DMS 273 treated with DMSO at 0.1 percent for 48 hours (cell line): ENCODE data around the gene NR2C2AP.

Source experiments
- DNase-seq: peaks from one replicate; lab custom pipeline; 2025; lab: John Stamatoyannopoulos, UW

Gene NR2C2AP

GRCh38 chr19:19214892-19215291 is 11.7 kb upstream of the NR2C2AP start:
- DNase-seq: peak; percentile 20

GRCh38 chr19:19214159-19214490 is 10.9 kb upstream of the NR2C2AP start:
- no peak for DNase-seq

DNA sequence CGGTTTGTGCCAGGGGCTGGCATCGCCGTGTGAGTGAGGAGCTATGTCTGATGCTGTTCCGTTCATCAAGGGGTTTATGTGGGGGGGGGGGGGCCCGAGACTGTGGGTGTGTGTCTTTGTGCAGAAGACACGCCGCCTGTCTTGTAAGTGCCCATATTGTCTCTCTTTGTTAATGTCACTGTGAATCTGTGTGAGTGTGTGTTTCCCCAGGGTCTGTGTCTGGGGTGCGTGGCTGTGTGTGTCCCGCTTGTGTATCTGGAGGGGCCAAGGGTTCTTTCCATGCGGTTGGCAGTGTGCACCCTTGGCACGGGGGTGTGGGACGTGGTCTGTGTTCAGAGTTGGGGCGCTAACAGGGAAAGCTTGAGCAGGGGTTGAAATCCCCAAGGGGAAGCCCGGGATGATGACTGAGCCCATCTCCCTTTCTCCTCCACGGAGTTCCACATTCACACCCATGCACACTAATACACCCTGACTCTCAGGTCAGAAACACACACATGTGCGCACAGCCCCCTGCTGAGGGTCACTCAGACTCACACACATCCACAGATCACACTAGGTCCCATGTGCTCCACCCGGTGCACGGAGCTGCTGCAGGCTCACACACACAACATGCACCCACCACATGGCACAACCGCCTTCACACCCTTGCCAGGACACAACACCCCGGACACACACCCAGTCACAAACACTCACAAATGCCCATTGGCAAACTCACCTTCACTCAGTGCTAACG is 10.4 kb upstream of the NR2C2AP start:
- no peak for DNase-seq

GRCh38 chr19:19212916-19213315 is 9.7 kb upstream of the NR2C2AP start:
- DNase-seq: no peak

DNA sequence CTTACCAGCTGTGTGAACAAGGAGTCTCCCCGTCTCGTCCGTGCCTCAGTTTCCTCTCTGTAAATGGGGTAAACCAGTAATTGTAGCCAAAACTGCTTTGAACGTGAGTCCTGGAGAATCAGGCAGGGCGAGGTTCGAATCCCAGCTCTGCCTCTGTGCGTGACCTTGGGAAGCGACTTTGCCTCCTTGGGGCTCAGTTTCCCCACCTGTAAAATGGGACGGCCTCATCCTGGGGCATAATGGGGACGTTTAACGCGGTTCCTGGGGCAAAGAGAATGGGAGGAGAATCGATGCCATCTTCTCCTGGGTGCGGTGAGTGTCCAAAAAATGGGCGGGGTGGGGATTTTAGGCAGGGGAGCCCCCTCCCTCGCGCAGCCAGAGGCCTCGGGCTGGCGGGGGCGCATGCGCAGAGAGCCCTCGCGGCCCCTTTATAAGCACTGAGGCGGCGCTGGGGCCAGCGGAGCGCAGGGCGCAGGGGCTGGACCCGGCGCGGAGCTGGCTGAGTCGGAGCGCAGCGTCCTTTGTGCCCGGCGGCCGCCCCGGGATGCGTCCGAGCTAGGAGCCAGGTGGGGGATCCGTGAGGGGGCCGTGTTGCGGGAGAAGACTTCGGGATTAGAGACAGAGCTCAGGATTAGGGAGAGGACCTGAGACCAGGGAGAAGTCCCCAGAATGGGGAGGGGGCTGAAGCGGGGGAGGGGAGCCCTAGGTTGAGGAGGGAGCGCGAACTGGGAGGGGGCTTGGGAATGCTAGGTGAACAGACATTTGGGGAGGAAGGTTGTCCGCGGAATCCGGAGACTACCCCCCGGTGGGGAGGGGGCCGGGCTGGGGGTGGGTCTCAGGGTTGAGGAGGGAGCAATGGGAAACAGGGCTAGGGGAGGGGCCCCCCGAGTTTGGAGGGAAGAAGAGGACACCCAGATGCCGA is 8.5 kb upstream of the NR2C2AP start, which contains the start of gene NCAN:
NCAN (plus strand) TSS at position 460 of the 922 bp plus-strand sequence. CDS start 4,996 bp downstream, outside the sequence.
- DNase-seq: no peak

DNA sequence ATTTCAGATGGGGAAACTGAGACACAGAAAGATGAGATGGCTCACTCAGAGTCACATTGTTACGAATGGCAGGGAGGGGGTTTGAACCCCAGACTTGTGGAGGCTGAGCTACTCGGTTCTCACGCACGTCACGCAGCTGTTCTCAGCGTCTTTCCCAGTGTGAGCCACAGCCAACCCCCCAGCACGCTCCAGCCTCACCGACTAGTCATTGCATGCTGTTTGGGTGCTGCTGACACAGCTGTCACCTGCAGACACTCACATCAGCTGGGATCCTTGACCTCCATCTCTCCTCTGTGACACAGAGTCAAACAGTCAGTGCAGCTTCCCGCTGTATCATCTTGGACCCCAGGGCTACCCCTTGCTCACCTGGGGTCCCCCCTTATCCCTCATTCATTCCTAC is 6.2 kb upstream of the NR2C2AP start:
- no peak for DNase-seq

GRCh38 chr19:19207637-19208572 is 4.7 kb upstream of the NR2C2AP start:
- DNase-seq: no peak

DNA sequence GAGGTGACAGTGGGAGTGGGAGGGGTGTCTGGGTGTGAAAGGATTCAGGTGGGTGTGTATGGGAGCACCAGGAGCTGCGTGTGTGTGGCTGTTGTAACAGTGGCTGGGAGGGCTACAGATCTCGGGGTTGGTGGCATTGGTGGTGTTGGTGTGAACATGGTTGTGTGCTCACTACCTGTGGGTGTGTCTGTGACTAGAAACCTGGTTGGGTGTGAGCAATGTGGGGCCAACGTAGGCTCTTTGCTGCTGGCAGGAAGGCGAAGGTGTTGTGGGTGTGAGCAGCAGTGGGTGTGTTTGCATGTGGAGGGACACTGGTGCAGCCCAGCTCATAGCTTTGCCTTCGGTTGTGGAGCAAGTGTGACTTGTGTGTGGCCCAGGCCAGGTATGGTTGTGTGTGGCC is 3.7 kb upstream of the NR2C2AP start:
- no peak for DNase-seq

DNA sequence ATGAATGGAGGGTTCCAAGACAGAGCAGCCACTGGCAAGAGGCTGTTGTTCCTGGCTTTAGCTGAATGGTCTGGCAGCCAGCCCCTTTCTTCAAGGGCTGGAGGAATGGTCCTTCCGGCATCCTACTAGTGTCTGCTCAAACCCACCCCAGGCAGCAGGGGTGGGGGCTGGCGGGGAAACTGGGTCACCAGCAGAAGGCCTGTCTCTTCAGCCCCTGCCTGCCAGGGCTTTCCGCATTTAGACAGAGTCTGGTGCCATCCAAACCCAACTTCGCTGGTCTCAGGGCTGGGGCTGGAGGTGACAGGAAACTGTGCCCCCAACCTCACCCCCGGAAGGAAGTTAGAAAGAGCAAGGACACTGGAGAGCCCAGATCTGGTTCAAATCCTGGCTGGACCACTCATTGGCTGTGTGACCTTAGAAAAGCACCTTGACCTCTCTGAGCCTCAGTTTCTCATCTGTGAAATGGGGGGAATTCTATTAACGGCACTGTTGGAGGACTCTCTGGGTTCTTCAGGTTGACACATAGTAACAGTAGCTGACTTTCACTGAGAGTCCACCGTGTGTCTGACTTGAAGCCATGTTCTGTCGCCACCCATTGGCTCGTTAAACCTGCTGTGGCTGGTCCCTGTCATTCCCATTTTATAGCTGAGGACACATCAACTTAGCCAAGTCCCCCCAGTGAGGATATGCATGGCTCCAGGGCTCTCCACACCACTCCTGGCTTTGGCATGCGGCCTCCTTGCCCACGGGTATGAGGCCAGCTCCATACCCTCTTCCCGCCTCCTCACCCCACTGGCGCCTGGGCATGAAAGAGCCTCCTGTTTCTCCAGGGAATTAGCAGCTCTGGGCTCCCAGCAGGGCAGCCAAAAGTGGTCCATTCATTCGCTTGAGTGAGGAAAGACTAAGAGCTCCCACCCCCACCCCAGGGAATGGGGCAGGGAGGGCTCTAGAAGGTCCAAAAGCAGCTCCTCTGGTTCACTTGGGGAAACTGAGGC is 2.5 kb upstream of the NR2C2AP start:
- no peak for DNase-seq

- no peak for DNase-seq
These were observed 967 bp upstream of the NR2C2AP start for GRCh38 chr19:19204181-19204580.

- no peak for DNase-seq
These were observed 555 bp downstream of the NR2C2AP start for GRCh38 chr19:19202707-19203011.

DNA sequence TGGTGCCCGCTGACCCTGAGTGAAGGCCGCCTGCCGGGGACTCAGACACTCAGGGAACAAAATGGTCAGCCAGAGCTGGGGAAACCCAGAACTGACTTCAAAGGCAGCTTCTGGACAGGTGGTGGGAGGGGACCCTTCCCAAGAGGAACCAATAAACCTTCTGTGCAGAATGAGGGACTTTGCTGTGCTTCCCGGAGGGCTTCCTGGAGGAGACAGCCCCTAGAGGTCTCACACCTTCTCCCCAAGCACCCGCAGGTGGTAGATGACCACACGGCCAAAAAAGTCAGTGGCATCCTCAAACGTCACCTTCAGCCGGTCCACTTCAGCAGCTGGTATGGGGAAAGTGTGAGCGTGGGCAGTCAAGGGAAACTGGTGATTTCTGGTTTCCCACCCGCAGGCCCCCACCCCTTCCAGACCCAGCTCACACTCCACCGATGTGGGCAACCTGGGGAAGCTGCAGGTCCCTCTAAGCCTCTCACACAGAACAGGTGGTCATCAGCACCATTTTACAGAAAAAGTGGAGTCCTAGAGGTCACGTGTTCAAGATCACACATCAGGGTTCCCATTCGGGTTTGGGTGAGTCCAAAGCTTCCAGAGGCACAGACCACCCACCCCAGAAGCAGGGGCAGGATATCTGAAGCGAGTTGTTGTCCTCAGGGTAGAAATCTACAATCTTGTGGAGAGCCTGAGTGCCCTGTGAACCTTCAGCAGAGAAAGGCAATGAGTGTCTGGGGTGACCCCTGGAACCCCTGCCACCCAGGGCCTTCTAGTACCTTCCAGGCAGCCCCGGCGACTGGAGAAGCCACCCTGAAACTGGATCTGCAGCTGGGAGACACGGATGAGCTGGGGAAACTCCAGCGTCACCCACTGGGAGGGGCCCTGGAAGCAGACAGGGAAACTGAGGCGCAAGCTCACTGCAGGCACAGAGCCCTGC is 1.2 kb downstream of the NR2C2AP start:
- no peak for DNase-seq

- DNase-seq: no peak
These were observed 9.3 kb downstream of the NR2C2AP start for GRCh38 chr19:19193926-19194325.

DNA sequence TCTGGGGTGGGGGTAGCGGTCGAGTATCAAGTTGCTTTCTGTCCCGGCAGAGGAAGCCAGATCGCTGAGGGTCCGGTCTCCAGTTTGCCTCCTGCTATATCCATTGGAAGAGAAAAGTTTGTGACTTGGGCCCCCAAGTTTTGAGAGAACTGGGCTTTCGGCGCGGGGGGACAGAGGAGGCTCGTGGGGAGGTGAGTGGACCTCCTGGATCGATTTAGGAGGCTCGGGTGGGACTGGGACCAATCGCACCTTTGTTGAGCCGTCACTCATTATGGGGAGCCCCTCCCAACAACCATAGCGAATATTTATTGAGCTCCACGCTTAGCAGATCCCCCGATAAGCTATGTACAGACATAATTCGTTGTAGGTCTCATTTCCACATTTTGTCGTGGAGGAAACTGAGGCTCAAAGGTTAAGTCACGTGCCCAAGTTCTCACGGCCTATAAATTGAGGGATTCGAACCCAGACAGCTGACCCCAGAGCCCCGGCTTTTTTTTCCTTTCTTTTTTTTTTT is 10.2 kb downstream of the NR2C2AP start:
- no peak for DNase-seq

- peak; percentile 98 for DNase-seq
These were observed 10.9 kb downstream of the NR2C2AP start, which contains the start of the genes BORCS8 and RFXANK for GRCh38 chr19:19192078-19192882. BORCS8 (minus strand) TSS chr19:19192152; CDS start chr19:19192117, 35 bp downstream. RFXANK (plus strand) TSS chr19:19192258; CDS start chr19:19193947, 1,689 bp downstream.

DNA sequence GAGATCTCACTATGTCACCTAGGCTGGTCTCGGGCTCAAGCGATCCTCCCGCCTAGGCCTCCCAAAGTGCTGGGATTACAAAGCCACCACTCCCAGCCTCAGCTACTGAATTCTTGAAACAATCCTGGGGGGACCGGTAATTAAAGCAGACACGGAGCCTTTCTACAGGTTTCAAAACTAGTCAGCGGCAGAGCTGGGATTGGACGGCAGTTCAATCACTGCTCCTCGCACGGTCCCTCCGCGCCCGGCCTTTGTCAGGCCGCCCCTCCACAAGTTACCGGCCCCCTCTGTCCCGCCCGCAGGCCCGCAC is 11.5 kb downstream of the NR2C2AP start:
- no peak for DNase-seq

DNA sequence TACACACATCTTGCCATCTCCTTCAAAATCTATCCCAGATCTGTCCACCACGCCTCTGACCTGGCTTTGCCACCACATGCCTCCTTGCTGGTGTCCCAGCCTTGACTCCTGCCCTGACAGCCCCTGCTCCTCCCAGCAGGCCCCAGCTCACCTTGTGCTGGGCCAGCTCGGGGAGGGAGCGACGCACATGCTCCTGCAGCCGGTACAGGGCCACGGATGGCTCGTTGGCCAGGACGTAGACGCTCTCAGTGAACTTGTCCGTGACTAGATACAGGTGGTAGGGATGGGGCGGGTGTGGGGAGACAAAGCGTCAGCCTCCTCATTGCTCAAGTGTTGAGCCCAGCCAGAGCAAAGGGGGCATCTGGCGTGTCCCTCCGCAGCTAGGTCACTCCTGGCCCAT is 16.5 kb downstream of the NR2C2AP start:
- DNase-seq: no peak

- no peak for DNase-seq
These were observed 17.1 kb downstream of the NR2C2AP start for GRCh38 chr19:19185853-19186740.
